WI38 (cell line): ENCODE data around the gene ZNF135.

Experiments
- H3K4me3 ChIP-seq: 2 replicates; pipeline ENCODE4 v1.5.1; 2011; ENCODE audit warnings: low read depth, mild to moderate bottlenecking, control low read depth, low read length
- CTCF ChIP-seq: IDR thresholded peaks from 2 replicates; pipeline ENCODE4 v1.5.1; 2012; ENCODE audit warnings: low read depth, mild to moderate bottlenecking, control low read depth, low read length

Gene ZNF135

GRCh38 chr19:58095328-58095727 is 36.2 kb downstream of the ZNF135 start:
- TF ChIP-seq CTCF: no peak
- H3K4me3 ChIP-seq: no peak overlapping the region

- no peak for TF ChIP-seq CTCF
- H3K4me3 ChIP-seq: no peak overlapping the region
Observed at GRCh38 chr19:58096884-58097283, 37.8 kb downstream of the ZNF135 start.

GRCh38 chr19:58097349-58097748 is 38.3 kb downstream of the ZNF135 start:
- peak overlapping the region; percentile 75 for H3K4me3 ChIP-seq
- TF ChIP-seq CTCF: no peak

GRCh38 chr19:58097781-58098681 is 38.9 kb downstream of the ZNF135 start, which contains the start of gene ZSCAN18:
Gene ZSCAN18, minus strand, starts transcription at chr19:58098231. Its CDS starts 7,964 bp downstream, at chr19:58090267.
- H3K4me3 ChIP-seq: peak within 1 kb of the TSS; percentile 75
- TF ChIP-seq CTCF: no peak

GRCh38 chr19:58098682-58098998 is 39.6 kb downstream of the ZNF135 start:
- TF ChIP-seq CTCF: no peak
- peak overlapping the region; percentile 75 for H3K4me3 ChIP-seq

GRCh38 chr19:58107778-58108545 is 48.9 kb downstream of the ZNF135 start:
- H3K4me3 ChIP-seq: no peak overlapping the region

More at GRCh38 chr19:58107778-58108545, 48.9 kb downstream of the ZNF135 start:
- no peak for TF ChIP-seq CTCF
